HG02885 (cell line): ENCODE results near the gene NSMCE4A.
"Not testable (repeated sequence)": the region's sequence is repeated elsewhere in the genome, so short reads cannot be mapped to it uniquely, and the experiment has no call there.

Experiments
- ATAC-seq: cut with Tn5 transposase; IDR thresholded peaks from one replicate; pipeline ENCODE4 v1.9.1; 2021; ENCODE audit warnings: mild to moderate bottlenecking; ENCODE audit not compliant: unreplicated experiment, poor library complexity

The NSMCE4A gene

GRCh38 chr10:121990015-121990677 lies 15.1 kb upstream of the NSMCE4A start:
- no peak for ATAC-seq

- no peak for ATAC-seq
Observed at GRCh38 chr10:121988361-121989324, 13.6 kb upstream of the NSMCE4A start, which contains the start of gene TACC2. TSS of gene TACC2 (plus strand) at chr10:121989163. CDS start at chr10:122021982, 32,819 bp downstream.

- ATAC-seq = no peak
Observed at GRCh38 chr10:121984463-121984862, 9.4 kb upstream of the NSMCE4A start.

- no peak for ATAC-seq
Observed at GRCh38 chr10:121983852-121984251, 8.8 kb upstream of the NSMCE4A start.

GRCh38 chr10:121981346-121981745 lies 6.3 kb upstream of the NSMCE4A start:
- ATAC-seq = no peak

- ATAC-seq = no peak
Observed at GRCh38 chr10:121978511-121978910, 3.5 kb upstream of the NSMCE4A start.

- no peak for ATAC-seq
Observed at GRCh38 chr10:121976607-121977006, 1.6 kb upstream of the NSMCE4A start.

- no peak for ATAC-seq
Observed at GRCh38 chr10:121975295-121976086, 474 bp upstream of the NSMCE4A start.

GRCh38 chr10:121974019-121974534 lies 940 bp downstream of the NSMCE4A start:
- ATAC-seq = peak; percentile 33

- not testable (repeated sequence) for ATAC-seq
Observed at GRCh38 chr10:121969086-121969485, 5.9 kb downstream of the NSMCE4A start.

GRCh38 chr10:121965996-121966395 lies 9.0 kb downstream of the NSMCE4A start:
- no peak for ATAC-seq

- no peak for ATAC-seq
Observed at GRCh38 chr10:121961456-121961855, 13.6 kb downstream of the NSMCE4A start.

- no peak for ATAC-seq
Observed at GRCh38 chr10:121959671-121960070, 15.3 kb downstream of the NSMCE4A start.

- no peak for ATAC-seq
Observed at GRCh38 chr10:121956111-121957061, 18.6 kb downstream of the NSMCE4A start.

GRCh38 chr10:121952226-121952625 lies 22.8 kb downstream of the NSMCE4A start:
- ATAC-seq = no peak

GRCh38 chr10:121949451-121949850 lies 25.6 kb downstream of the NSMCE4A start:
- ATAC-seq = no peak

GRCh38 chr10:121949049-121949448 lies 26.0 kb downstream of the NSMCE4A start:
- ATAC-seq = no peak

- no peak for ATAC-seq
Observed at GRCh38 chr10:121947343-121948330, 27.4 kb downstream of the NSMCE4A start.
